Skin epidermis (tissue), 12 donors: Measurements from ENCODE around the gene CACNB1.
"Not testable (repeated sequence)": the region's sequence is repeated elsewhere in the genome, so short reads cannot be mapped to it uniquely, and the experiment has no call there.

Source experiments
- H3K27ac ChIP-seq, 21 experiments: fragments of 200-600 bp; sonication (generic) in 11 of 21; one replicate each; pipeline ENCODE4 v1.5.0; 2020; ENCODE audit warnings: mild to moderate bottlenecking in 3 of 21, inconsistent platforms in 2 of 21, moderate library complexity in 2 of 21
- H3K4me3 ChIP-seq, 7 experiments: fragments of 200-600 bp; sonication (generic) in 2 of 7; one replicate each; pipeline ENCODE4 v1.5.0; 2020; ENCODE audit warnings: inconsistent platforms in 2 of 7, mild to moderate bottlenecking in 2 of 7, moderate library complexity in 1 of 7

Gene CACNB1

DNA sequence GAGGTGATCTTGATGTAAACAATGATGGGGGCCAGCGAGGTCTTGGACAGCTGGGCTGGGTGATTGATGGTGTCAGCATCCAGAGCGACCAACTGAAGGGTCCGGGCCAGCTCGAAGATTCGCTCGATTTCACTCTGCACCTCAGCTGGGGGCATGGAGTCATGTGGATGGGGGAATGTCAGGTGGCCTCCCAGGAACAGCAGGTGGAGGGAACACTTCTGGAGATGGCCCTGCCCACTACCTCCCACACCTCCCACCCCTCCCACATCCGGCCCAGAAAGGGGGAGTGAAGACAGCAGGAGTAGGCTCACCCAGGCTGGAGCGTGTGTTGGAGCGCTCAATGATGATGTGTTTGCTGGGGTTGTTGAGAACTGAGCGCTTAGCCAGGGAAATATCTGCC is 13.7 kb downstream of the CACNB1 start:
- H3K4me3 ChIP-seq = no peak overlapping the region
- H3K27ac ChIP-seq = no peak overlapping the region

GRCh38 chr17:39183045-39183444 is 14.4 kb downstream of the CACNB1 start:
- Histone ChIP-seq H3K4me3 (no peak overlapping the region), H3K27ac (no peak overlapping the region)

DNA sequence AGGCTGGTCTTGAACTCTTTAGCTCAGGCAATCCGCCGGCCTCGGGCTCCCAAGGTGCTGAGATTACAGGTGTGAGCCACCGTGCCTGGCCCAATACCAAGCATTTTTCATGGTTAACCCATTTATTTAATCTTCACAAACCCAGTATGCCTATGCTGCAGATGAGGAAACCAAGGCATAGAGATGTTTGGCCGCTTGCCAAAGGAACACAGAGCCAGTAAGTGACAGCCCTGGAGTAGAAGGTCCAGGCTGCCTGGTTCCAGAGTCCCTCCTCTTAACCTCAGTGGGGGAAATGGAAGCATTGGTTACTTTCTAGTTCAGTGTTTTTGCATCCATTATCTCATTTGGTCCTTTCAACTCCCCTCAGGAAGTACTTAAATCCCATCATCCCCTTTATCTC is 16.2 kb downstream of the CACNB1 start:
- no peak overlapping the region for H3K4me3 ChIP-seq
- no peak overlapping the region for H3K27ac ChIP-seq

DNA sequence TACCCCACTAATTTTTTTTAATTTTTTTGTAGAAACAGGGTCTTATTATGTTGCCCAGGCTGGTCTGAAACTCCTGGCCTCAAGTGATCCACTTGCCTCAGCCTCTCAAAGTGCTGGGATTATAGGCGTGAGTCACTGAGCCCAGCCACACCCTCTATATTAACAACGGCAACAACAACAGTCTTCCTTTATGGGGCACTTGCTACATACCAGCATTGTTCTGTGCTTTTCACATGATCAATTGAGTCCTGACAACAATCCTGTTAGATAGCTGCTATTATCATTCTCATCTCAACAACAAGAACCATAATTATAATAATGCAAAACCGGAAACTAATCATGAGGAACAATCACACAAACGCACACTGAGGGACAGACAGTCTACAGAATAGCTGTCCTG is 18.9 kb downstream of the CACNB1 start:
- Histone ChIP-seq H3K4me3 (no peak overlapping the region), H3K27ac (peak overlapping the region in 3 of 21 experiments; percentile 5 to 62 (median 17))

- Histone ChIP-seq H3K27ac (no peak overlapping the region), H3K4me3 (no peak overlapping the region)
Measured at GRCh38 chr17:39177256-39177655, 20.2 kb downstream of the CACNB1 start.

DNA sequence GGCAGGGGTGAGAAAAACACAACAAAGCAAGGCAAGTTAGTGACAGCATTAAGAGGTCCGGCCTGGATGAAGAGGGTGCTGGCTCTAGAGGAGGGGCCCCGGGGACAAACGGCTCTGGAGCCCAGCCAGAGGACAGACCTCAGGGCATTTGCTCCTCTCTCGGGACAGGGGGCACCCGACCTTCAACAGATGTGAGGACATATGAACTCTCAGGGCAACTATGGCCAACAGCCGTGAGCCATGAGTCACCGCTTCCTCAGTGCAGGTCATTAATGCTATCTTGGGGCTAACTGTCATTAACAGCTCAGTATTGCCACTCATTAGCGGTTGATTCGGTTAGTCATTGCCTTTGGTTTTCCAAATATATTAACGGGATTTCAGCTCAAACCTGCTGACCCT is 21.8 kb downstream of the CACNB1 start:
- Histone ChIP-seq H3K4me3 (no peak overlapping the region), H3K27ac (no peak overlapping the region)

DNA sequence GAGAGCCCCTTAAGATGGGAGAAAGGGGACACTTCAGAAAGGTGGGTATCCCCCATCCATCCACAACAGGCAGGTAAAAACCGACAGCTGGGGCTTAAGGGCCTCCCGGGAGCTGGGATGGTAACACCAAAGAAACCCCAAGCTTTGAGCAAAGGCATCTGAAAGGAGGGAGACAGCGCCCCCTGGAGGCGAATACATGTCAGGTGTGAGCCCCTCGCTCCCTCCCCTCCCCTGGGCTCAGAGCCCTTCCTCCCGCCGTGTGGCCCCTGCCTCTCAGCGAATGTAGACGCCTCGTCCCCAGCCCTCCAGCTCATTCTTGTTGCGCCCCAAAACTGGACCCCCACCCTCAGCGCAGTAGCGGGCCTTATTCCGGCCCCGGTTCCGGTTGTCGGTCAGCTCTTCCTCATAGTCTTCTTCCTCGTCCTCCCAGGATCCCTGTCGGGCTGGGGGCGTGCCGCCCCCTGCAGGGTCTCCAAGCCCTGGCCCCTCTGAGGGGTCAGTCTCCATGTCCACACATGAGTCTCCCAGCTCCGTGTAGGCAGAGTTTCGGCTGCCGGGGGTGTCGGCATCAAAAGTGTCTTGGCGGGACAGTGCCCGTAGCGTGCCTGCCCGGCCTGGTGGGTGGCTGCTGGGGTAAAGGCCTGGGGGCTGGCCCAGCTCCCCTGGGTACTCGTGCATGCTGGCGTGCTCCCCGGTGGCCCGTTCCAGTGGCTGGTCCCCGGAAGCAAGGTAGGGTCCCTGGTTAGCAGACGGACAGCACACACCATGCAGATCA is 22.4 kb downstream of the CACNB1 start:
- Histone ChIP-seq H3K4me3 (no peak overlapping the region), H3K27ac (no peak overlapping the region)

DNA sequence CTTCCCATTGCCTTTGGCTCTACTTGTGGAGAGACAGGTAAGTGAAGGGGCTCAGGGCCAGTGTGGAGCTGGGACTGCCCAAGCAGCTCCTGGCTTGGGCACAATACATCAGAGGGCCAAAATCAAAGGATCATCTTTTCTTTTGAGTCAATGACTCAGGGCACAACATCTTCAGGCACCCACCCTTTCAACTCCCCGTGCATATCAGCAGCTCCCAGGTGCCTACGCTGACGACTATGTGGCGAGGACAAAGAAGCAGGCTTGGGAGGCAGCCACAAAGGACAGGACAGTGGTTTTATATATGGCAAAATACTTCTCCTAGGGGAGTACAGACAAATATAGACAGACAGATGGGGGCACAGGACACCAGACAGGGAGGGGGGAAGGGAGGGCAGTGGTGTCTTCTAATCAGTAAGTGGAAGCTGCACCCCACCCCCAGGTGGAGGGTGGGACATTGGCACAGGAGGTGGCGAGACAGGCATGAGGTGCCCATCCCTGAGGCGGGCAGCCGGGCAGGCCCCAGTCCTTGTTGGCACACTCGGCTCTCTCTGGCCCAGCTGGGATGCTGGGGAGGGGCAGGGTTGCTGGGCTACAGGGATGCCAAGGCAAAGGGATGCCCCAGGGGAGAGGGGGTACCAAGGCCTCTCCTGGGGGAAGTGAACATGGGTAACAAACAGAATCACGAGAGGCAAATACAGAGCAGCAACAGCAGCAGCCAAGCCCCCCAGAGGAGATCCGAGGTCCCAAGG is 23.8 kb downstream of the CACNB1 start:
- Histone ChIP-seq H3K27ac (no peak overlapping the region), H3K4me3 (no peak overlapping the region)

- Histone ChIP-seq H3K27ac (no peak overlapping the region), H3K4me3 (no peak overlapping the region)
Measured at GRCh38 chr17:39173080-39173479, 24.4 kb downstream of the CACNB1 start.

DNA sequence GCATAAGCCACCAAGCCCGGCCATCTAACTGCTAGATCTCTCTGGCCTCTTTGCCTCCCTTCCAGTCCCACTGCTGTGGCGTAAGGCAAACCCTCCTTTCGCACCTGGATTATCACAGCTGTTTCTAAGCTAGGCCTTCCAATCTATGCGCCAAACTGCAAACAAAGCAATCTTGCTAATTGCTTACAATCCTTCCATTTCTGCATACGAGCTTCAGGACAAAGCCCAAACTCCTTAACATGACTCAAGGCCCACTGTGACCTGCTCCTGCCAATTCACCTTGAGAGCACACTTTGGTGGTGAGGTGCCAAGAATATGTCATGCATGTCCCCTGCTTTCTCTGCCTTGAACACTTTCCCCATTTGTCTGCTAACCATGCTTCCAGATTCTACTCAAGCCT is 25.5 kb downstream of the CACNB1 start:
- H3K4me3 ChIP-seq = no peak overlapping the region

GRCh38 chr17:39170558-39170957 is 26.9 kb downstream of the CACNB1 start:
- Histone ChIP-seq H3K4me3 (no peak overlapping the region), H3K27ac (no peak overlapping the region)

More for the DNA sequence above, 25.5 kb downstream of the CACNB1 start:
- H3K27ac ChIP-seq = no peak overlapping the region

DNA sequence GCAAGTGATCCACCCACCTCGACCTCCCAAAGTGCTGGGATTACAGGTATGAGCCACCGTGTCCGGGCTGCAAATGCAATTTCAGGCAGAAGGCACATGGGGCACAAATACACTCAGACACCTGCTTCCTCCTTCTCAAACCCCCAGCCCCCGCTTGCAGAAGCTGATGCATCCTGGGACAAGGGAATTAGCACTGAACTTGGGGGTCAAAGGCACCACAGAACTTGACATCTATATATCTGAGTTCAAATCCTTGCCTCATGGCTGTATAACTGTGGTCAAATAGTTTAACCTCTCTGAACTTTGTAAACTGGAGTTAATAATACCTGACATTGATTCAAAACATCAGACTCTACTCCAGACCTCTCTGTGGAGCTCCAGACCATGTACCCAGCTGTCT is 27.4 kb downstream of the CACNB1 start:
- H3K27ac ChIP-seq = no peak overlapping the region
- H3K4me3 ChIP-seq = no peak overlapping the region

DNA sequence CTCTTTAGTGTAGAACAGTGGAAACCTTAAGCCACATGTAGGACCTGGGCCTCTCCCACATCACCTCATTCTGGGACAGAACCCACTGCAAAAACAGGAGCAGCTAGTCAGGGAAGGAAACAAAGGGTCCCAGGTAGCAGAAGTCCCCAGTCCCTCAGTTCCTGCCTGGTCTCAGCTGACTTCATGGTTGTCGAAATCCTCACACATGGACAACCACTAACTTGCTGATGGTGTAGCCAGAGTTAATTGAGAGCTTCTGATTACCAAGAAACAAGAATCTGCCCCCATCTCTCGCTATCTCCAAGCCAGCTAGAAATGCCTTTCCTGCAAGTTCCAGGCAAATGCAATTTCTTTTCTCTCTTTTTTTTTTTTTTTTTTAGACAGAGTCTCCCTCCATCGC is 28.0 kb downstream of the CACNB1 start:
- Histone ChIP-seq H3K4me3 (no peak overlapping the region), H3K27ac (no peak overlapping the region)

- no peak overlapping the region for H3K27ac ChIP-seq
Measured at GRCh38 chr17:39169101-39169500, 28.4 kb downstream of the CACNB1 start.

DNA sequence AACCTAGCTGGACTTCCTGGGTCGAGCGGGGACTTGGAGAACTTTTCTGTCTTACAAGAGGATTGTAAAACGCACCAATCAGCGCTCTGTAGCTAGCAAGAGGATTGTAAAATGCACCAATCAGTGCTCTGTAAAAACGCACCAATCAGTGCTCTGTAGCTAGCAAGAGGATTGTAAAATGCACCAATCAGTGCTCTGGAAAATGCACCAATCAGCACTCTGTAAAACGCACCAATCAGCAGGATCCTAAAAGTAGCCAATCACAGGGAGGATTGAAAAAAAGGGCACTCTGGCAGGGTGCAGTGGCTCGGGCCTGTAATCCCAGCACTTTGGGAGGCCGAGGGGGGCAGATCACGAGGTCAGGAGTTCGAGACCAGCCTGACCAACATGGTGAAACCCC is 29.0 kb downstream of the CACNB1 start:
- H3K4me3 ChIP-seq = not testable (repeated sequence)
- peak overlapping the region in 1 of 21 experiments; percentile 4 for H3K27ac ChIP-seq

More at GRCh38 chr17:39169101-39169500, 28.4 kb downstream of the CACNB1 start:
- no peak overlapping the region for H3K4me3 ChIP-seq

DNA sequence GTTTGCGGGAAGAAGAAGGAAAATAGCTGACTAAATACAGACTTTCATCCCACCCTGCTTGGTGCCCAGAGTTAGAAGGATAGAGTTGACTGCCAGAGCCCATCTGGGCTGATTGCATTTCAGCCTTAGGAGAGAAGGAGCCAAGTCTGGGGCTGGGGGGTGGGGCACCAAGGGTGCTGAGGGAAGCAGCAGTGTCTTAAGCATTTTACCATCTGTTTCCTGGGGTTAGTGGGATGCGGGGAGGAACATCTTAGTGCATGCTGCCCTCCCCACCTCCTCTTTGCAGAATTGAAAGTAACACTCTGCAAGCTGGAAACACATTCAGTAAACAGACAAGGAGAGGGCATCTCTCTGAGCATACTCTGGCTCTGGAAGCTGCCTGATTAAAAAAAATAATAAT is 30.0 kb downstream of the CACNB1 start:
- H3K27ac ChIP-seq = peak overlapping the region in 3 of 21 experiments; percentile 10 to 44 (median 14)

GRCh38 chr17:39166437-39167335 is 30.8 kb downstream of the CACNB1 start:
- H3K4me3 ChIP-seq = no peak overlapping the region

More for the DNA sequence above, 30.0 kb downstream of the CACNB1 start:
- H3K4me3 ChIP-seq = no peak overlapping the region

DNA sequence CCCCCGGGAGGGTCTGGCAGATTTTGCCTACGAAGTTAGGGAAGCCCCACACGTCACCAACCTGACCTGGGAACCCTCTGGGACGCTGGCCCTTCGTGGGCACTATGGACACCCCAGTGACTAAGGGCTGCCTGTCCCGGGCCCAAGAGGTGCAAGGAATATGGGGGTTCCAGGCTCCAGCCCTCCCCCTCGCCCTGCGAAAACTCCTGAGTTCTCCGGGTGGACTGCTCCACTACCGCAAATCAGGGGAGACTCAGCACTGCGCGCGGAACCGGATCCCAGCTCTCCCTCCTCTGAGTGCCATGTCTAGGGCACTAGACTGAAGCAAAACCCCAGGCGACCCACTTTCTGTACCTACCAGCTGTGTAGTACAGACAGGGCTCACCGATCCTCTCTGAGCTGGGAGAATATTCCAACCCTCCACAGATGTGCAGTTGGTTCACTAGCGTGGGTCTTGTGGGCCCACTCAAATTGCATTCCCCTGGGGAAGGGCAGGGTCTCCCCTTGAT is 31.6 kb downstream of the CACNB1 start, which contains the start of gene ARL5C:
TSS of gene ARL5C (minus strand) at position 321 of the 509 bp plus-strand sequence. CDS start 401 bp downstream, outside the sequence.
- Histone ChIP-seq H3K4me3 (peak within 1 kb of the TSS; percentile 10 to 44 (median 36)), H3K27ac (peak within 1 kb of the TSS in 11 of 21 experiments; percentile 6 to 69 (median 44))

More at GRCh38 chr17:39166437-39167335, 30.8 kb downstream of the CACNB1 start:
- H3K27ac ChIP-seq = peak overlapping the region in 4 of 21 experiments; percentile 14 to 69 (median 42)

- peak overlapping the region in 11 of 21 experiments; percentile 6 to 69 (median 44) for H3K27ac ChIP-seq
Measured at GRCh38 chr17:39165178-39165840, 32.2 kb downstream of the CACNB1 start.

More at GRCh38 chr17:39165178-39165840, 32.2 kb downstream of the CACNB1 start:
- peak overlapping the region; percentile 10 to 44 (median 36) for H3K4me3 ChIP-seq
